OCI-LY1 (cell line): ENCODE data around the gene CCR5AS.

Source experiments
- H2AFZ ChIP-seq: fragments of 200-600 bp; sonication (generic), shearing (Covaris generic); 2 replicates; pipeline ENCODE4 v1.6.0; 2014; ENCODE audit warnings: antibody characterized with exemption, mild to moderate bottlenecking, low read length
- H3F3A ChIP-seq: fragments of 200-600 bp; sonication (generic), shearing (Covaris generic); 2 replicates; pipeline ENCODE4 v1.6.0; 2014; ENCODE audit warnings: mild to moderate bottlenecking, antibody characterized with exemption, low read length, moderate library complexity; ENCODE audit not compliant: insufficient read depth
- H3K27ac ChIP-seq: fragments of 200-600 bp; sonication (generic); 2 replicates; pipeline ENCODE4 v1.5.1; 2014; ENCODE audit warnings: low read length, mixed run types, mild to moderate bottlenecking, low read depth; ENCODE audit not compliant: poor library complexity, severe bottlenecking
- H3K27me3 ChIP-seq: fragments of 200-600 bp; sonication (generic); 2 replicates; pipeline ENCODE4 v1.6.0; 2014; ENCODE audit warnings: antibody characterized with exemption, mild to moderate bottlenecking, low read length, moderate library complexity; ENCODE audit not compliant: insufficient read depth
- H3K36me3 ChIP-seq: fragments of 200-600 bp; sonication (generic); 2 replicates; pipeline ENCODE4 v1.6.1; 2014; ENCODE audit warnings: mild to moderate bottlenecking, antibody characterized with exemption, low read length, moderate library complexity, mixed read lengths; ENCODE audit not compliant: insufficient read depth
- H3K4me1 ChIP-seq: fragments of 200-600 bp; sonication (generic); 2 replicates; pipeline ENCODE4 v1.5.1; 2014; ENCODE audit warnings: mild to moderate bottlenecking, low read length, moderate library complexity; ENCODE audit not compliant: insufficient read depth, severe bottlenecking
- H3K4me2 ChIP-seq: fragments of 200-600 bp; sonication (generic), shearing (Covaris generic); 2 replicates; pipeline ENCODE4 v1.6.1; 2014; ENCODE audit warnings: low read length
- H3K4me3 ChIP-seq: fragments of 200-600 bp; sonication (generic); 2 replicates; pipeline ENCODE4 v1.5.1; 2014; ENCODE audit warnings: low read length, low read depth, mild to moderate bottlenecking, mixed read lengths; ENCODE audit not compliant: poor library complexity, severe bottlenecking
- H3K79me2 ChIP-seq: fragments of 200-600 bp; shearing (Covaris generic); 2 replicates; pipeline ENCODE4 v1.6.1; 2016; ENCODE audit warnings: mixed run types, low read length, mixed read lengths; ENCODE audit not compliant: insufficient read depth
- H3K9ac ChIP-seq: fragments of 200-600 bp; sonication (generic), shearing (Covaris generic); 2 replicates; pipeline ENCODE4 v1.6.1; 2014; ENCODE audit warnings: mild to moderate bottlenecking, low read length, mixed read lengths
- H3K9me2 ChIP-seq: fragments of 200-600 bp; sonication (generic), shearing (Covaris generic); 2 replicates; pipeline ENCODE4 v1.6.1; 2014; ENCODE audit warnings: low read depth, mild to moderate bottlenecking, low read length, mixed read lengths
- H3K9me3 ChIP-seq: fragments of 200-600 bp; shearing (Covaris generic); 2 replicates; pipeline ENCODE4 v1.6.1; 2014; ENCODE audit warnings: low read length, mixed read lengths
- H4K20me1 ChIP-seq: fragments of 200-600 bp; sonication (generic), shearing (Covaris generic); 2 replicates; pipeline ENCODE4 v1.6.0; 2016; ENCODE audit warnings: mild to moderate bottlenecking, low read length; ENCODE audit not compliant: insufficient read depth
- CTCF ChIP-seq: fragments of 200-600 bp; sonication (generic), shearing (Covaris generic); IDR thresholded peaks from 2 replicates; pipeline ENCODE4 v1.5.1; 2017; ENCODE audit warnings: mild to moderate bottlenecking, antibody characterized with exemption, low read length, moderate library complexity, mixed read lengths
- EZH2 ChIP-seq: fragments of 200-600 bp; sonication (generic), shearing (Covaris generic); IDR thresholded peaks from 2 replicates; pipeline ENCODE4 v1.8.0; 2017; ENCODE audit warnings: borderline replicate concordance, mixed run types, mild to moderate bottlenecking, antibody characterized with exemption, low read length, moderate library complexity, mixed read lengths

Gene CCR5AS

GRCh38 chr3:46409739-46410489 lies 3.0 kb upstream of the CCR5AS start:
- Histone ChIP-seq H3K9me2 (no peaks in the 10 kb centered on the region), H3K9ac (no peak overlapping the region), H3K27me3 (no peaks in the 10 kb centered on the region; the same call in 1 of the 2 replicates), H3K9me3 (no peaks in the 10 kb centered on the region), H3K4me2 (no peak overlapping the region), H3K79me2 (no peaks in the 10 kb centered on the region), H3K27ac (no peak overlapping the region), H3K4me3 (no peak overlapping the region), H2AFZ (no peak overlapping the region), H3K36me3 (no peaks in the 10 kb centered on the region), H3K4me1 (no peaks in the 10 kb centered on the region), H3F3A (no peaks in the 10 kb centered on the region), H4K20me1 (no peaks in the 10 kb centered on the region)
- TF ChIP-seq EZH2 (no peak), CTCF (no peak)

GRCh38 chr3:46408853-46409252 lies 2.0 kb upstream of the CCR5AS start:
- Histone ChIP-seq H3F3A (no peaks in the 10 kb centered on the region), H3K27ac (no peak overlapping the region), H2AFZ (no peak overlapping the region), H3K79me2 (no peaks in the 10 kb centered on the region), H4K20me1 (no peaks in the 10 kb centered on the region), H3K4me2 (no peak overlapping the region), H3K9me2 (no peaks in the 10 kb centered on the region), H3K9me3 (no peaks in the 10 kb centered on the region), H3K4me3 (no peak overlapping the region), H3K36me3 (no peaks in the 10 kb centered on the region), H3K27me3 (no peaks in the 10 kb centered on the region; the same call in 1 of the 2 replicates), H3K9ac (no peak overlapping the region), H3K4me1 (no peaks in the 10 kb centered on the region)
- no peak for TF ChIP-seq EZH2
- no peak for TF ChIP-seq CTCF

GRCh38 chr3:46407970-46408369 lies 1.1 kb upstream of the CCR5AS start:
- Histone ChIP-seq H3K27me3 (no peaks in the 10 kb centered on the region; the same call in 1 of the 2 replicates), H3K9ac (no peak overlapping the region), H3F3A (no peaks in the 10 kb centered on the region), H3K36me3 (no peaks in the 10 kb centered on the region), H3K79me2 (no peaks in the 10 kb centered on the region), H3K27ac (no peak overlapping the region), H3K9me2 (no peaks in the 10 kb centered on the region), H4K20me1 (no peaks in the 10 kb centered on the region), H3K9me3 (no peaks in the 10 kb centered on the region), H2AFZ (no peak overlapping the region), H3K4me2 (no peak overlapping the region), H3K4me1 (no peaks in the 10 kb centered on the region), H3K4me3 (no peak overlapping the region)
- TF ChIP-seq EZH2 (no peak), CTCF (no peak)
